Measurements from ENCODE around the gene GLRA1. TPM values are rescaled to one million over a fixed set of nuclear protein-coding genes. Genes with fewer than 3 reads are reported as not detected.

GLRA1 gene
- total RNA-seq, 1 experiment from 2014 or later = not detected

DNA sequence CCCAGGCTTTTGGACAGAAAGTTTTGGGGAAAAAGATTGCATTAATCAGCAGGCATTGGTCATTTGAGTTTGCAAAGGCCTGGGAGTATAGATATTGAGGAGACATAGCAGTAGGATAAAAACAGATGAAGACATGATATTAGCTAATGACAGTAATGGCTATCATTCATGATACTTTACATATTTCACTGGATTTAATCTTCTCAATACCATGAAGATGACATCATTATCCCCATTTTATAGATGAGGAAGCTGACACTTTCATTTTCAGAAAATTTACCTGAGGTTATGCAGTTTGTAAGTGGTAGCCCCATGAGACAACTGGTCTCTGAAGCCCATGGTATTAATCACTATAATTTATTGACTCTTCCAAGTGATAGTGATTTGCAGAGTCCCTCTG is 23.0 kb downstream of the GLRA1 start:
- H3K36me3 ChIP-seq (ENCODE audit: low read depth, low read length) = no peaks in the 10 kb centered on the region
- DNase-seq = no peak
- POLR2A ChIA-PET (ENCODE audit: unreplicated experiment) = no interaction called here
- no peak overlapping the region for H3K9ac ChIP-seq (ENCODE audit: low read length)
- no peak for TF ChIP-seq EZH2 (IDR thresholded peaks at IDR 0.05; ENCODE audit: low read length, unreplicated experiment)
- H3K27me3 ChIP-seq (ENCODE audit: low read length) = peaks cover 36% of the 10 kb centered on the region
- intact Hi-C loops (cut with micrococcal nuclease) = no loop called here
- no TSS peak for BruUV-seq (replicated peaks)
- H3K4me1 ChIP-seq (ENCODE audit: insufficient read depth, low read length) = peaks cover 2% of the 10 kb centered on the region; the same call in 1 of the 2 replicates
- CTCF ChIA-PET = no interaction called here
- H2AFZ ChIP-seq (ENCODE audit: low read length) = no peak overlapping the region
- no peaks in the 10 kb centered on the region for H4K20me1 ChIP-seq (ENCODE audit: low read length)
- no peaks in the 10 kb centered on the region for H3K79me2 ChIP-seq (ENCODE audit: low read length)
- no peak overlapping the region for H3K4me2 ChIP-seq (ENCODE audit: low read length)
- no peak for ATAC-seq
- H3K4me3 ChIP-seq (ENCODE audit: low read length) = no peak overlapping the region
- no peaks in the 10 kb centered on the region for H3K9me2 ChIP-seq (replicated peaks; ENCODE audit: low read length)
- no peaks in the 10 kb centered on the region for H3K9me3 ChIP-seq (ENCODE audit: low read length)
- H3F3A ChIP-seq (ENCODE audit: low read length, unreplicated experiment) = no peaks in the 10 kb centered on the region
- H3K27ac ChIP-seq (ENCODE audit: low read length) = no peak overlapping the region

DNA sequence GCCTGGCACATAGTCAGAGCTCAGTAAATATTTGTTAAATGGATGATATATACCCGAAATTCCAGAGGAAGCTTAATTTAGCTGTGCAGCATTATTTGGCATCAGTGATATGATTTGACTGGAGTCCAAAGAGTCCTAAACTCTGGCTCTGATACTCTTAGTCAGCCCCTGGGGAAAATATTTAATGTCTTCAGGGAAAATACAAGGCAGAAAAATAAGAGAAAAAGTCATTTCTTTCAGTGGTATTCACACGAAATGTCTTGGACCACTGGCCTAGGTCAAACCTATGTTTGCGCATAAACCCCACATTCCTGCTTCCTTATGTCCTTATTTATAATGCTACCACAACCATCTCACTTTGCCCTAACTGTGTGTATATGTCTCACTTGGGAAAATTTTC is 23.8 kb downstream of the GLRA1 start:
- Histone ChIP-seq H2AFZ (ENCODE audit: low read length) (no peak overlapping the region), H3K9me2 (replicated peaks; ENCODE audit: low read length) (no peaks in the 10 kb centered on the region), H3K36me3 (ENCODE audit: low read depth, low read length) (no peaks in the 10 kb centered on the region), H3K79me2 (ENCODE audit: low read length) (no peaks in the 10 kb centered on the region), H3K27ac (ENCODE audit: low read length) (no peak overlapping the region), H3K9ac (ENCODE audit: low read length) (no peak overlapping the region), H3K4me3 (ENCODE audit: low read length) (no peak overlapping the region), H3K27me3 (ENCODE audit: low read length) (peaks cover 35% of the 10 kb centered on the region), H3K4me2 (ENCODE audit: low read length) (no peak overlapping the region), H4K20me1 (ENCODE audit: low read length) (no peaks in the 10 kb centered on the region), H3K4me1 (ENCODE audit: insufficient read depth, low read length) (peaks cover 9% of the 10 kb centered on the region), H3F3A (ENCODE audit: low read length, unreplicated experiment) (no peaks in the 10 kb centered on the region), H3K9me3 (ENCODE audit: low read length) (no peaks in the 10 kb centered on the region)
- TF ChIP-seq EZH2phosphoT487 (IDR thresholded peaks at IDR 0.05; ENCODE audit: borderline replicate concordance, low read length) (no peak), EZH2 (IDR thresholded peaks at IDR 0.05; ENCODE audit: low read length, unreplicated experiment) (no peak)
- TF ChIP-seq, protein P1, sequence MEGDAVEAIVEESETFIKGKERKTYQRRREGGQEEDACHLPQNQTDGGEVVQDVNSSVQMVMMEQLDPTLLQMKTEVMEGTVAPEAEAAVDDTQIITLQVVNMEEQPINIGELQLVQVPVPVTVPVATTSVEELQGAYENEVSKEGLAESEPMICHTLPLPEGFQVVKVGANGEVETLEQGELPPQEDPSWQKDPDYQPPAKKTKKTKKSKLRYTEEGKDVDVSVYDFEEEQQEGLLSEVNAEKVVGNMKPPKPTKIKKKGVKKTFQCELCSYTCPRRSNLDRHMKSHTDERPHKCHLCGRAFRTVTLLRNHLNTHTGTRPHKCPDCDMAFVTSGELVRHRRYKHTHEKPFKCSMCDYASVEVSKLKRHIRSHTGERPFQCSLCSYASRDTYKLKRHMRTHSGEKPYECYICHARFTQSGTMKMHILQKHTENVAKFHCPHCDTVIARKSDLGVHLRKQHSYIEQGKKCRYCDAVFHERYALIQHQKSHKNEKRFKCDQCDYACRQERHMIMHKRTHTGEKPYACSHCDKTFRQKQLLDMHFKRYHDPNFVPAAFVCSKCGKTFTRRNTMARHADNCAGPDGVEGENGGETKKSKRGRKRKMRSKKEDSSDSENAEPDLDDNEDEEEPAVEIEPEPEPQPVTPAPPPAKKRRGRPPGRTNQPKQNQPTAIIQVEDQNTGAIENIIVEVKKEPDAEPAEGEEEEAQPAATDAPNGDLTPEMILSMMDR (conservative IDR thresholded peaks at IDR 0.05; ENCODE audit: low read depth, low read length) = no peak
- ChIA-PET CTCF (no interaction called here), POLR2A (ENCODE audit: unreplicated experiment) (no interaction called here)
- intact Hi-C loops (cut with micrococcal nuclease) = no loop called here
- BruUV-seq (replicated peaks) = no TSS peak
- DNase-seq = no peak
- no peak for ATAC-seq

DNA sequence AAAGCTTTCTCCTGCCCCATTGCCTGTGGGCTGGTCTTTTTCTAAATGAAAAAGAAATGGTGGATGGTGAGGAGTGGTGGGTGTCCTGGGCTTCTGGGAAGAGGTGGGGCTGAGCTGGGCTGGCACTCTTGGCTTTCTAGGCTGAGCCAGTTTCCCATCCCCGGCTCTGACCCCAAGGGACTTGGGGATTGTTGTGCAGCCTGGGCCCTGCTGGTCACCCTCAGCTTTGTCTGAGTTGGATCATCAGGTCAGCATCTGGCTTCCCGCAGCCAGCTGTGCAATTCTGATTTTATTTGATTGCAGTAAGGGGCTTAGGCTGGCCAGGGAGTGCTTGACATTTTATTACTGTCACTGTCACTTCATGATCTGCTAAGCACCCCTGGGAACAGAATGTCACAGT is 25.3 kb downstream of the GLRA1 start:
- no peaks in the 10 kb centered on the region for H3K9me3 ChIP-seq (ENCODE audit: low read length)
- H3K4me2 ChIP-seq (ENCODE audit: low read length) = no peak overlapping the region
- no peak overlapping the region for H3K27ac ChIP-seq (ENCODE audit: low read length)
- H3K27me3 ChIP-seq (ENCODE audit: low read length) = peaks cover 32% of the 10 kb centered on the region
- H3K4me1 ChIP-seq (ENCODE audit: insufficient read depth, low read length) = peaks cover 11% of the 10 kb centered on the region
- intact Hi-C loops (cut with micrococcal nuclease) = no loop called here
- H3K9ac ChIP-seq (ENCODE audit: low read length) = no peak overlapping the region
- TF ChIP-seq, protein P1 (conservative IDR thresholded peaks at IDR 0.05; ENCODE audit: low read depth, low read length) = no peak
- TF ChIP-seq EZH2 (IDR thresholded peaks at IDR 0.05; ENCODE audit: low read length, unreplicated experiment) (no peak), EZH2phosphoT487 (IDR thresholded peaks at IDR 0.05; ENCODE audit: borderline replicate concordance, low read length) (no peak)
- H3K9me2 ChIP-seq (replicated peaks; ENCODE audit: low read length) = no peaks in the 10 kb centered on the region
- ChIA-PET CTCF (no interaction called here), POLR2A (ENCODE audit: unreplicated experiment) (no interaction called here)
- DNase-seq (no peak), ATAC-seq (no peak)
- H4K20me1 ChIP-seq (ENCODE audit: low read length) = no peaks in the 10 kb centered on the region
- H3K36me3 ChIP-seq (ENCODE audit: low read depth, low read length) = no peaks in the 10 kb centered on the region
- H3F3A ChIP-seq (ENCODE audit: low read length, unreplicated experiment) = no peaks in the 10 kb centered on the region
- no TSS peak for BruUV-seq (replicated peaks)
- no peaks in the 10 kb centered on the region for H3K79me2 ChIP-seq (ENCODE audit: low read length)
- H2AFZ ChIP-seq (ENCODE audit: low read length) = no peak overlapping the region
- H3K4me3 ChIP-seq (ENCODE audit: low read length) = no peak overlapping the region
